HG02798 (cell line): Measurements from ENCODE around the gene VIM.

Experiments
- ATAC-seq: cut with Tn5 transposase; IDR thresholded peaks from one replicate; pipeline ENCODE4 v1.9.1; 2021; ENCODE audit warnings: mild to moderate bottlenecking; ENCODE audit not compliant: unreplicated experiment, poor library complexity

VIM gene

DNA sequence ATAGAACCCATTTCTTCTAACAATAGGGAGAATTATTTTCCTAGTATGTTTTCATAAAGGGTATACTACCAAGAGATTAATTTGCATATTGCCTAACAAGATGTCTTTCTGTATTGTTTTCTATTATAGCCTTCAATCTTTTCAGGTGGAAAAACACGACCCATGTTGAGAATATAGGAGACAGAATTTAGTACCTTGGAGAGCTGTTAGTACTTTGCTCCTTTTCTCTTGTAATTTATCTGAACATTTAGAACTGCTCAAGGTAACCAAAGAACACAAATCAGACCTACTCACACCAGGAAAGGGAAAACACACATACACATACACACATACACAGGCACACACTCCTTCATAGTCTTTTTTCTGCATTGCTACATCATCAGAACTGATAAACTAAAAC, 18.7 kb upstream of the VIM start:
- no peak for ATAC-seq

DNA sequence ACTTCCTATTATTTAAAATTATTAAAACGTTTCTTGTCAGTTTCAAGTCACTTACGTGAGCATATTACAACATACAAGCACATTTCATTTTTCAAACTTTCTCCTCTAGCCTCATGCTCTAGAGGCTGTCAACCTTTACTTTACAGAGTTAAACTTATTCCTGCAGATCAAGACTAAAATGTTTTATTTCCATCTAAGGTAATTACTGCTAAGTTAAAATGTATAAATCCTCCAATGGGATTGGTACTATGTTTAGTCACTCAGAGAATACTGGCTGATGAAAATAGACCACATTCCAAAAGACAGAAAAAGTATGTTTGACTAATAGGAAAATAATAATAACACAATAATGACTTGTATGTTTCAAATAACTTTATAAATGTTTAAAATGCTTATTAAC, 18.2 kb upstream of the VIM start:
- ATAC-seq = no peak

DNA sequence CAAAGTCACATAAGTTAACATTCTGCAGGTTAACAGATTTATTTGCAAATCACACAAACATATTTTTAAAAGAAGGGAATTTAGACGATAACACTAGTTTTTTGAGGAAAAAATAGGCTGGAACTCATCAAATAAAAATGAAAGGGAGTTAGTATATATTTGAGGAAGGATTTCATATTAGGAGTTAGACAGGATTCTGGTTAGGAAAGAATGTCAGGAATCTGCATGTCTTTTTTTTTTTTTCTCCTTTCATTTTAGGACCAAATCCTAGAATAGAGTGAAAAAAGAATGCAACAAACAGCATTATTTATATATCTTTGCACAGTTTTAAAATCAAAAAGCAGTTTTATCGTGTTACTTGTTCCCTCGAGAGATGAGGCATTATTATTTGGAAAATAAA, 17.7 kb upstream of the VIM start:
- no peak for ATAC-seq

DNA sequence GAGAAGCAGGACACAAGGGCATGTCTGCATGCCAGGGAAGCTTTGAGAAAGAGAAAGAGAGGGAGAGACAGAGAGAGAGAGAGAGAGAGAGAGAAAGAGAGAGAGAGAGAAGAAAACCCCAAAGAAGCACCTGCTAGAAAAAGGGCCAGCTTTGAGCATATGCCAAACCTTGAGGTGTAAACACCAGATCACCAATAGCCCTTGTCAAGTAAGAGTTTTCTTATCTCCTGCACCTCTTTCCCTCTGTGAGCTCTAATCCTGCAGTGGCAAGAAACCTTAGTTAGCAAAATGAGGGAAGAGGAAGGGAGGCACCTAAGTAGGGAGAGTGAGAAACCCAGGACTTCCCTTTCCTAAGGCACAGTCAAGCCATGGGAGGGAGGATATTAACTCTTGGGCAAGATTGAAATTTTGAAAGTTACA, 15.2 kb upstream of the VIM start:
- no peak for ATAC-seq

DNA sequence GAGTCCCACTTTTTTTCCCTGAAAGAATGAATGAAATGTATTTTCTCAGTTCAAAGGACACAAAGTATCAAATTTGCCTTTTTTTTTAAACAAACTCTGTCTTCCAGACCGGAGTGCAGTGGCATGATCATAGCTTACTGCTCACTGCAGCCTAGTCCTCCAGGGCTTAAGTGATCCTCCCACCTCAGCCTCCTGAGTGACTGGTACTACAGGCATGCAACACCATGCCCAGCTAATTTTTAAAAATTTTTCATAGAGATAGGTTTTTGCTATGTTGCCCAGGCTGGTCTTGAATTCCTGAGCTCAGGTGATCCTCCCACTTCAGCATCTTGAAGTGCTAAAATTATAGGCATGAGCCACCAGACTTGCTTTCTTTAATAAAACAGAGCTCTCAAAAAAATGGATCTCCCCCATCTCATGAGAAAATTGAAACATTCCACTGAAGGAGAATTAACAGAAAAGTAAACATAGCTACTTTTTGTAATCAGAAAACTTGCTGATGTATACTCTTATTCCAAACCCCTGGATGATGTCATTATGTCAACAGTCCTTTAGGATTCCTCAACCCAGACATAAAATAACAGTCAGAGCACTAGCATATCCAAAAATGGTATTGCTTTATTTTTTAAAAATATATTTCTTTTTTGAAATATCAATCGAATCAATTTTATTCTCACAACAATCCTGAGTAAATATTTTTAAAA, 14.2 kb upstream of the VIM start:
- no peak for ATAC-seq

DNA sequence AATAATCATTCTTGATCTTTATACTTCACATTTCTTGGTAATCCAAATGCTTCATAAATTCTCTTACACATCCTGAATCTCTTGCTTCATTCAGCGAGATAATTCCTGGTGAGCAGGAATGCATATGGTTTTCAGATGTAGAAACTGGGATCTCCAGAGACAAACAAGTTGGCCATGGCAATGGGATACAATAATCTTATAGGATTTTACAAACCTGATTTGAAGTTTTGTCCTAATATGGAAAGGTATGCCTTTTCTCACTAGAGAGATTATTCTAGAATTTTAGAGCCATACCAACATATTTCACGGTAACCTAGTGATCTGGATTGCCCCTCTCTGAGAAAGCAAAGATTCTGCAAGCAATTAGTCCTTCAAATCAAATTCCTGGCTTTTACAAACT, 13.5 kb upstream of the VIM start:
- ATAC-seq = no peak

DNA sequence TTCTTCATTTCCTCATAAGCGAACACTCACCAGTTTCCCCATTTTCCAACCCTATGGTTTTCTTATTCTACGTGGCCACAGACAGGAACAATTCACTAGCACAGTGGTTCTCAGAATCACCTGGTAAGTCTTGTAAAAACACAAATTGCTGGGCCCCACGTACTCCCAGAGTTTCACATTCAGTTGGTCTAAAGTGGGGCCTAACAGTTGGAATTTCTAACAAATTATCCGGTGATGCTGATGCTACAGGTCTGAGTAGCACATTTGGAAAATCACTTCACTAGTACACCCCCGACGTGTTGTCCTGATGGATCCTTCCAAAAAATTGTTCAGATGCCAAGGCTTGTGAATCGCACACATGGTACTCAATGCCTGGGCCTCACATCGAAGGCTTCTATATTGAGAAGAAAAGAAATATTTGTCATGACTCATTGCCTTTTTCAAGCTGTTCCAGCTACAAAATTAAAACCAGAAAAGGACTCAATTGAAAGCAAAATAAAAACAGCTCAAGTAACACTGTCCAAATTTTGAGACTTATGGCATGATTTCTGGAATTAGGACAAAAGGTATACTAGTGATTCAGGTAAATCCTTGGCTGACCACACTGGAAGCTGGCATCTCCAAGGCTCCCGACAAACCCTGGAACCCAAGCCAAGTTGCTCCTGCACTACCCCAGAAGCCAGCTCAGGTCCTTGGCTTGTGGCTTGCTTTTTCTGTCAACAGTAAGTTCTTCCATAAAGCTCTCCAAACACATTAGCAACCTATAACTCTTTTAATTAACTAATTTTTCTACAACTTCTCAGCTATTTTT, 12.9 kb upstream of the VIM start:
- no peak for ATAC-seq

DNA sequence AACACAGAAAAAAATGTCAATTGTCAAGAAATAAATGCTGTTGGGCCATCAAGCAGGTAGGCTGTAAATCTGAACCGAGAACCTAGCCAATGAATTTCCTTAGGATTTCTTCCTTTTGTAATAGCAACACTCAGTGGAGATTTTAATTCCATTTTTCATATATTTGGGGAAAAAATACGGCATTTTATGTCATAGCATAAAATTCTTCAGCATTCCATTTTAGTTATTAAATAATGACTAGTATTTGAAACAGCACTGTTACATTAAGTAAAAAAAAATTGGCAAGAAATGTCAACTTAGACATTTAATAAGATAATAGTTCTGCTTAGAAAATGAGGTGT, 12.3 kb upstream of the VIM start:
- ATAC-seq = no peak

DNA sequence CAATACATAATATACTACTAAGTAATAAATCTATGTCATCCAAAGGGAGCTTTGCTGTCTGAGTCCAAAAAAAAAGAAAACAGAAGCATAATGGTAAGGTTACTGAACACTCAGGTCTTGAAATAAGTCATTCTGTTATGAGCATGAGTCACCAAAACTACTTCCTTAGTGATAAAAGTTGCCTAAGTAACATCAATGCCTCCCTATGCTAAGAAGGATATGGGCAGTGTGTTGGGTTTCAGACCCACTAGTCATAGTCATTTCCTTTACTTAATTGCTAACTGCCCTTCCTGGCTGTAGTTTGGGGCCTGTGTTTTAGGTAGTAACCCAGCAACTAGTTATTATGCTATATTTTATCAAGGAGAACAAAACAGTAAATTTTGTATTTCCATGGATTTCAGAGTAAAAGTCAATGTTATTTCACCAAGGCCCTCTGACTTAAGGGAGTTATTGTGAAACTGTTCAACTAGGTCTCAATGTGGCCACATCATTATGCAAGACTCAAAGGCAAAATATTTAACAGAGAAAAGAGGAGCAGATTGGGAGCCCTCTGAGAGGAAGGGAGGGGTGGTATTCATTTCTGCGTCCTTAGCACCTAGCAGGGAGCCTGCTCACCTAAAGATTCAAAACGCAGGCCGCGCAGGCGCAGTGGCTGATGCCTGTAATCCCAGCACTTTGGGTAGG, 11.7 kb upstream of the VIM start:
- ATAC-seq = peak; percentile 99

DNA sequence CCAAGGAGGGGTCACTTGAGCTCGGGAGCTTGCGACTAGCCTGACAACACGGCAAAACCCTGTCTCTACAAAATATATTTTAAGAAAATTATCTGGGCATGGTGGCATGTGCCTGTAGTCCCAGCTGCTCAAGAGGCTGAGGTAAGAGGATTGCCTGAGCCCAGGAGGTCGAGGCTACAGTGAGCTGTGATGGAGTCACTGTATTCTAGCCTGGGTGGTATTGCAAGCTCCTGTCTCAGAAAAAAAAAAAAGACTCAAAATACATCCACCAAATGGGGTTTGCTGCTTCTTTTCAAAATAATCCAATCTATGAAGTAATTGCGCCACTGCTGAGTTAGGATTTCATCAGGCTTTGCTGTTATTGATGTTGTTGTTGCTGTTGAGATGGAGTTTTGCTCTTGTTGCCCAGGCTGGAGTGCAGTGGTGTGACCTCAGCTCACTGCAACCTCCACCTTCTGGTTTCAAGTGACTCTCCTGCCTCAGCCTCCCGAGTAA, 11.1 kb upstream of the VIM start:
- ATAC-seq = no peak

DNA sequence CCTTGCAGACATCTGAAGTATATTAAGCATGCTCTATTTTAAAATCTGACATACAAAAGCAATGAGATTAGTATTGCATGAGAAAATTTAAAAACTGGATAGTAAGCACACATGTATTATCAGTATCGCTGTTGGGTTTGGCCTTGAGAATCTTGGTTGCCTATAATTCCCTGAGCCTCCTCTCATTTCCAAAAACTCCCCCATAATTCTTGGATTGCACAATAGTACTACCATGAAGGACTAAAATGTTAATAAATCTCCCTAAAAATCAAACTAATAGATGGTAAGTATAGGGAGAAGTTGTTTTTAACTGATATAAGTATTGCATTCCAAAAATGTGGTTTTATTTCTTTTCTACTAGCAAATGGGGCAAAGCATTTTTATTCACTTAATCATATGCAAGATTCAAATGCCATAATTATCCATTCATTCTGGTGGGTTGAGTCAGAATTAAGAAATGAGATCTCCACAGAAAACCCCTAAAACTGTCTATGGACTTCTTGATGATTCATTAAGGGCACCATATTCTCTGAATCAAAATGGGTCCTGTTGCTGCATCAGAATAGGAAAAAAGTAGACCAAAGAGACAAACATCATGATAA, 10.3 kb upstream of the VIM start:
- no peak for ATAC-seq

DNA sequence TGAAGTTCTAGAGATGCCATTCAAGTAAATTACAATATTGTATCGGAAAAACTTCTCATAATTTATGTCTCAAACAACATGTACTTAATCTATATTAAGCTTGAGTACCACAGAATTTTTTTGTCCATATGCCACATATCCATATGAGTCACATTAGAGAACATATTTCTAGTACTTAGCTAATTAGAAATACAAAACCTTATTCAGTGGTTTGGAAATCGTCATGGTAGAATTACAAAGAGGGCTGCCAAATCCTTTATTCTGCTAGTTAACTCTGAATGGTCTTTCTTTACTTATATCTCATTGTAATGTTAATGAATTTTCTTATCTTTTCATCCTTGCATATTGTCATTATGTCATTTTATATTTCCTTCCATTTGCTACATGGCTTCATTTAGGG, 9.0 kb upstream of the VIM start:
- ATAC-seq = no peak

DNA sequence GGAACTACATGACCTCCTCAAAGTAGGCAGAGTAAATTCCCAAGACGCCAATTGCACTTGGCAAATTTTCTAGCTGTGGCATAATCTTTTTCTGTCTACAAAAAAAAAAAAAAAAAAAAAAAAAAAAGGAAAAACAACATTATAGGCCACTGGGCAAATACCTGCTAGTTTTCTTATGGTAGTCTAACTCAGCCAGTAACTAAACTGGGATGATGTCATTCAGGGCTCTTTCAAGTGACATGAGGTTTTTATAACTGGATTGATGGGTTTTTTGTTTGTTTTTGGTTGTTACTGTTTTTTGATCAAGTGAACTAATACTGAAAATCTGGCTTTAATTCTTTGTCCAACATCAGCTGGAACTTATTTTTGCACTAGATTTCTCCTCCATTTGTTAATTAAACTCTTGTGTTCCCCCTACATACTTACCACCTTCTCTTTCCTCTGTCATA, 7.4 kb upstream of the VIM start:
- no peak for ATAC-seq

DNA sequence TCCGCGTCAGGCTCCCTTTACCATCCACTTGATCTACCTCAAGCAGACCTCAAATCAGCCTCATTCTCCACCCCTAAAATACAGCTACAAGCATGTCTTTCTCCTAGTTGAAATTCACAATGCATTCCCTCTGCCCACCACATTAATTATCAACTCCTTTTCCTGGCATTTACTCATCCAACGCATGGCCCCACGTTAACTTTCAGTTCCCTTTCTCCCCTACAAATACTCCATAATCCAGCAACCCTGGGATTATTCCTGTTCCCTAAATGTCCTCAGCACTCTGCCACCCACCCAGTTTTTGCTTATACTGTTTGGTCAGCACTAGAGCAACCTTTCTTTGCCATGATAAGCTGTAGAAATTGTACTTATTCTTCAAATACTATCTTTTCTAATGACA, 5.7 kb upstream of the VIM start:
- no peak for ATAC-seq

DNA sequence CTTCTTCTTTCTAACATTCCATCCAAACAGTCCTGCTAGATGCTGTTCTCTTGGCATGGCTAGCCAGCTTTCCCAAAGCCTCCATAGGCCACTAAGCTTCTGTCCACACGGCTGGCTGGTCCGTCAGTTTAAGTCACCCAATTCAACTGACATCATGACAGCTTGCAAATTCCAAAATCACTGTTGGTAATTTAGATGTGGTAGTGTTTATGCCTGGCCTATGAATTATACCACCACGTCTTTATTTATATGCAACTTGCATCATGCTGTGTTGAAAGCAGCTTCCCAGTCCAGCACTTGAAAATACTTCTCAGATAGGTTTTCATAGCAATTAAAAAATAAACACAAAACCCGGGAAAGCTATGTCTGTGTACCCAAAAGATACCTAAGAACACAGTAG, 2.2 kb upstream of the VIM start:
- ATAC-seq = no peak

DNA sequence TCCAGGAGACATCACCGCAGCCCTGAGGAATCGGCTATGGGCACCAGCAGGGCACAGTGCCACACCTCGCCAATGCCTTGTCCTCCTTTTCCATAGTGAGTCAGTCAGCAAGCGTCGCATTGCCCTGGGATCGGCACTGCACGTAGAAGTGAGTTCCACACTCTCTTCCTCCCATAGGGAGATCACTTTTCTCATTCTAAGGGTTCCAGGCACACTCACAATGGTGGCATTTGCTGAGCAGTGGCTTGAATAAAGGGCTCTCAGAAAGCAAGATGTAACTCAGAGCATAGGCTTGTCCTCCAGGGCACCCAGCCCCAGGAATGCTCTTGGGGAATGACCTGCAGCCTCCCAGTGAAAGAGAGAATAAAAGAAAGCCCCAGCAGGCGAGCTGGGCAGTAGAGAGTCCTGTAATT, 1.1 kb upstream of the VIM start:
- no peak for ATAC-seq

DNA sequence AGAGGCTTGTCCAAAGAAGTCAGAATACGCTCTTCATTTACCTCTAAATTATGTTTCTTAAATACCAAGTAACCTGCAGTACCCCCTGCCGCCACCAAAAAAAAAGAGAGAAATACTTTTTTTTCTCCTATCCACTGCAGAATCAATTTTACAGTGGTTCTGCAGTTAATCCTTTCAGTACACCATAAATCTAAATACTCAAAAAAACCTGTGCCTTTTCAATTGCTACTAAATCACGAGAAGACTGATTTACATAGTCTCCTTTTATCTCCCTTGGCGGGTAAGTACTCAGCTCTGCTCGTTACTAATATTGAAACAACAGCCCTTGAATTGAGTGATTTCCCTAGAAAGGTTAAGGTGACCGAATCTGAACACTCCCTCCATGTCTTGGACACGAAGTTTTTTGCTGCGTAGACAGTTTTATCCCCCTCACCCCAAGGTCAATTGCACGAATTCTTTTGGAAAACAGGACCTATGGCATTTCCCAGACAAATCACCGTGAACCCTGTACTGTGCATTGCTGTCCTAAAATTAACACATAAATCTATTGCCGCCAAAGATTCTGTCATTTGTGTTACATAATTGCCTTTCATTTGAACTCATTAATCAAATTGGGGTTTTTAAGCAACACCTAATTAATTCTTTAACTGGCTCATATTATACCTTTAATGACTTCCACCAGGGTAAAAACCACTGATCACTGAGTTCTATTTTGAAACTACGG, 512 bp upstream of the VIM start:
- peak; percentile 24 for ATAC-seq

DNA sequence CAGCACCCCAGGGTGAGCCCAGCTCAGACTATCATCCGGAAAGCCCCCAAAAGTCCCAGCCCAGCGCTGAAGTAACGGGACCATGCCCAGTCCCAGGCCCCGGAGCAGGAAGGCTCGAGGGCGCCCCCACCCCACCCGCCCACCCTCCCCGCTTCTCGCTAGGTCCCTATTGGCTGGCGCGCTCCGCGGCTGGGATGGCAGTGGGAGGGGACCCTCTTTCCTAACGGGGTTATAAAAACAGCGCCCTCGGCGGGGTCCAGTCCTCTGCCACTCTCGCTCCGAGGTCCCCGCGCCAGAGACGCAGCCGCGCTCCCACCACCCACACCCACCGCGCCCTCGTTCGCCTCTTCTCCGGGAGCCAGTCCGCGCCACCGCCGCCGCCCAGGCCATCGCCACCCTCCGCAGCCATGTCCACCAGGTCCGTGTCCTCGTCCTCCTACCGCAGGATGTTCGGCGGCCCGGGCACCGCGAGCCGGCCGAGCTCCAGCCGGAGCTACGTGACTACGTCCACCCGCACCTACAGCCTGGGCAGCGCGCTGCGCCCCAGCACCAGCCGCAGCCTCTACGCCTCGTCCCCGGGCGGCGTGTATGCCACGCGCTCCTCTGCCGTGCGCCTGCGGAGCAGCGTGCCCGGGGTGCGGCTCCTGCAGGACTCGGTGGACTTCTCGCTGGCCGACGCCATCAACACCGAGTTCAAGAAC, 1.1 kb downstream of the VIM start:
- ATAC-seq = peak; percentile 26

DNA sequence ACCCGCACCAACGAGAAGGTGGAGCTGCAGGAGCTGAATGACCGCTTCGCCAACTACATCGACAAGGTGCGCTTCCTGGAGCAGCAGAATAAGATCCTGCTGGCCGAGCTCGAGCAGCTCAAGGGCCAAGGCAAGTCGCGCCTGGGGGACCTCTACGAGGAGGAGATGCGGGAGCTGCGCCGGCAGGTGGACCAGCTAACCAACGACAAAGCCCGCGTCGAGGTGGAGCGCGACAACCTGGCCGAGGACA, 1.6 kb downstream of the VIM start:
- no peak for ATAC-seq
